HUES48 (cell line): ENCODE measurements around the gene SIGLEC10.
"Not testable (repeated sequence)": the region's sequence is repeated elsewhere in the genome, so short reads cannot be mapped to it uniquely, and the experiment has no call there.

Source experiments
- H3K27ac ChIP-seq: one replicate; pipeline ENCODE4 v1.7.0; 2013; ENCODE audit warnings: low read depth, low read length, inconsistent platforms
- H3K27me3 ChIP-seq: 2 replicates; pipeline ENCODE4 v1.6.1; 2013; ENCODE audit warnings: mild to moderate bottlenecking, low read length; ENCODE audit not compliant: control insufficient read depth, insufficient read depth
- H3K36me3 ChIP-seq: 2 replicates; pipeline ENCODE4 v1.6.1; 2013; ENCODE audit warnings: low read length; ENCODE audit not compliant: control insufficient read depth, insufficient read depth
- H3K4me1 ChIP-seq: 2 replicates; pipeline ENCODE4 v1.6.1; 2013; ENCODE audit warnings: mild to moderate bottlenecking, low read length; ENCODE audit not compliant: control insufficient read depth, insufficient read depth
- H3K4me3 ChIP-seq: 2 replicates; pipeline ENCODE4 v1.5.1; 2013; ENCODE audit warnings: mild to moderate bottlenecking, low read depth, low read length
- H3K9ac ChIP-seq: 2 replicates; pipeline ENCODE4 v1.6.1; 2013; ENCODE audit warnings: mild to moderate bottlenecking, low read depth, low read length, moderate library complexity
- H3K9me3 ChIP-seq: 2 replicates; pipeline ENCODE4 v1.6.1; 2013; ENCODE audit warnings: low read length; ENCODE audit not compliant: control insufficient read depth, insufficient read depth

Gene SIGLEC10

GRCh38 chr19:51415187-51415586 lies 2.3 kb downstream of the SIGLEC10 start:
- H3K4me1 ChIP-seq: no peaks in the 10 kb centered on the region

GRCh38 chr19:51410950-51411748 lies 6.3 kb downstream of the SIGLEC10 start:
- Histone ChIP-seq H3K27me3 (no peaks in the 10 kb centered on the region), H3K9ac (no peak overlapping the region), H3K4me3 (no peak overlapping the region), H3K9me3 (no peaks in the 10 kb centered on the region), H3K36me3 (peaks cover 6% of the 10 kb centered on the region; the same call in 1 of the 2 replicates), H3K4me1 (peaks cover 10% of the 10 kb centered on the region), H3K27ac (no peak overlapping the region)

More at GRCh38 chr19:51415187-51415586, 2.3 kb downstream of the SIGLEC10 start:
- no peak overlapping the region for H3K9ac ChIP-seq
- no peak overlapping the region for H3K27ac ChIP-seq
- H3K36me3 ChIP-seq: 0 out of 2 replicates have a peak, but pooled peaks cover 3% of the 10 kb centered on the region
- no peaks in the 10 kb centered on the region for H3K9me3 ChIP-seq
- H3K4me3 ChIP-seq: no peak overlapping the region
- no peaks in the 10 kb centered on the region for H3K27me3 ChIP-seq

GRCh38 chr19:51407511-51408131 lies 9.8 kb downstream of the SIGLEC10 start:
- no peaks in the 10 kb centered on the region for H3K27me3 ChIP-seq
- H3K36me3 ChIP-seq: peaks cover 10% of the 10 kb centered on the region
- H3K4me1 ChIP-seq: peaks cover 10% of the 10 kb centered on the region
- peaks cover 14% of the 10 kb centered on the region for H3K9me3 ChIP-seq
- no peak overlapping the region for H3K9ac ChIP-seq
- peak overlapping the region; percentile 65 for H3K27ac ChIP-seq
- no peak overlapping the region for H3K4me3 ChIP-seq

GRCh38 chr19:51402117-51402516 lies 15.3 kb downstream of the SIGLEC10 start:
- Histone ChIP-seq H3K4me1 (no peaks in the 10 kb centered on the region), H3K27me3 (no peaks in the 10 kb centered on the region), H3K9ac (no peak overlapping the region), H3K27ac (no peak overlapping the region), H3K9me3 (peaks cover 29% of the 10 kb centered on the region), H3K4me3 (no peak overlapping the region), H3K36me3 (peaks cover 10% of the 10 kb centered on the region)

- H3K9me3 ChIP-seq: peaks cover 25% of the 10 kb centered on the region
- H3K27ac ChIP-seq, H3K4me3 ChIP-seq, H3K27me3 ChIP-seq, H3K36me3 ChIP-seq, H3K9ac ChIP-seq, H3K4me1 ChIP-seq: not testable (repeated sequence)
These were observed 17.5 kb downstream of the SIGLEC10 start for GRCh38 chr19:51399936-51400335.

- no peak overlapping the region for H3K4me3 ChIP-seq
- H3K4me1 ChIP-seq: no peaks in the 10 kb centered on the region
- peaks cover 5% of the 10 kb centered on the region for H3K36me3 ChIP-seq
- no peaks in the 10 kb centered on the region for H3K27me3 ChIP-seq
- H3K27ac ChIP-seq: no peak overlapping the region
- H3K9ac ChIP-seq: no peak overlapping the region
- peaks cover 25% of the 10 kb centered on the region for H3K9me3 ChIP-seq
These were observed 18.2 kb downstream of the SIGLEC10 start for GRCh38 chr19:51399231-51399630.

GRCh38 chr19:51398096-51398704 lies 19.2 kb downstream of the SIGLEC10 start:
- no peak overlapping the region for H3K27ac ChIP-seq
- no peak overlapping the region for H3K9ac ChIP-seq
- no peak overlapping the region for H3K4me3 ChIP-seq
- H3K27me3 ChIP-seq: no peaks in the 10 kb centered on the region
- peaks cover 2% of the 10 kb centered on the region for H3K36me3 ChIP-seq
- H3K4me1 ChIP-seq: no peaks in the 10 kb centered on the region
- H3K9me3 ChIP-seq: peaks cover 19% of the 10 kb centered on the region

- H3K4me1 ChIP-seq, H3K9ac ChIP-seq, H3K36me3 ChIP-seq, H3K27ac ChIP-seq, H3K27me3 ChIP-seq, H3K4me3 ChIP-seq: not testable (repeated sequence)
- H3K9me3 ChIP-seq: peaks cover 13% of the 10 kb centered on the region
These were observed 20.0 kb downstream of the SIGLEC10 start for GRCh38 chr19:51397453-51397852.

DNA sequence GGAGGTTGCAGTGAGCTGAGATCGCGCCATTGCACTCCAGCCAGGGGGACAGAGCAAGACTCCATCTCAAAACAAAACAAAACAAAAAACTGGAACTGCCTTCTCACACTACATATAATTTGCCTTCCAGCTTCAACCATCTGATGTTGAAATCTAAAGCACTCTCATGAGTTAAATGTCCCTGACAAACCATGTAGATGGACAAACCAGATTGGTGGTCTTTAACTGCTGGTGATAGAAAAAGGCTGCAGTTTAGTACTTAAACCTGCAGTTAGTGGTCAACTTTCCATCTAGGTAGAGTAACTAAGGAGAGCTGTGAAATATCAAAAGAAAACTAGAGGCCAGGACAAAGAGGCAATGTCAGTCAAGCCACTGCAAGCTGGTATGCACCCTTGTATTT lies 21.3 kb downstream of the SIGLEC10 start:
- Histone ChIP-seq H3K4me1 (no peaks in the 10 kb centered on the region), H3K36me3 (no peaks in the 10 kb centered on the region), H3K9ac (no peak overlapping the region), H3K9me3 (0 out of 2 replicates have a peak, but pooled peaks cover 3% of the 10 kb centered on the region), H3K27me3 (no peaks in the 10 kb centered on the region), H3K4me3 (no peak overlapping the region), H3K27ac (no peak overlapping the region)

GRCh38 chr19:51394050-51394836 lies 23.2 kb downstream of the SIGLEC10 start:
- H3K9ac ChIP-seq: peak overlapping the region; percentile 85
- no peaks in the 10 kb centered on the region for H3K27me3 ChIP-seq
- peak overlapping the region; percentile 87 for H3K4me3 ChIP-seq
- H3K27ac ChIP-seq: peak overlapping the region; percentile 89
- no peaks in the 10 kb centered on the region for H3K36me3 ChIP-seq
- no peaks in the 10 kb centered on the region for H3K9me3 ChIP-seq
- H3K4me1 ChIP-seq: peaks cover 8% of the 10 kb centered on the region; the same call in 1 of the 2 replicates
